Loucy (cell line): ENCODE measurements around the gene GET4.

Experiments
- EZH2phosphoT487 ChIP-seq: fragments of 200-600 bp; IDR thresholded peaks from 2 replicates; pipeline ENCODE4 v1.6.1; 2018; ENCODE audit warnings: antibody characterized with exemption, mild to moderate bottlenecking, moderate library complexity, borderline replicate concordance
- TF ChIP-seq, protein P1 (sequence below): fragments of 200-600 bp; sonication (generic); conservative IDR thresholded peaks from 2 replicates; pipeline ENCODE4 v1.5.1; 2014; ENCODE audit warnings: mild to moderate bottlenecking, antibody characterized with exemption, low read length

DNA sequence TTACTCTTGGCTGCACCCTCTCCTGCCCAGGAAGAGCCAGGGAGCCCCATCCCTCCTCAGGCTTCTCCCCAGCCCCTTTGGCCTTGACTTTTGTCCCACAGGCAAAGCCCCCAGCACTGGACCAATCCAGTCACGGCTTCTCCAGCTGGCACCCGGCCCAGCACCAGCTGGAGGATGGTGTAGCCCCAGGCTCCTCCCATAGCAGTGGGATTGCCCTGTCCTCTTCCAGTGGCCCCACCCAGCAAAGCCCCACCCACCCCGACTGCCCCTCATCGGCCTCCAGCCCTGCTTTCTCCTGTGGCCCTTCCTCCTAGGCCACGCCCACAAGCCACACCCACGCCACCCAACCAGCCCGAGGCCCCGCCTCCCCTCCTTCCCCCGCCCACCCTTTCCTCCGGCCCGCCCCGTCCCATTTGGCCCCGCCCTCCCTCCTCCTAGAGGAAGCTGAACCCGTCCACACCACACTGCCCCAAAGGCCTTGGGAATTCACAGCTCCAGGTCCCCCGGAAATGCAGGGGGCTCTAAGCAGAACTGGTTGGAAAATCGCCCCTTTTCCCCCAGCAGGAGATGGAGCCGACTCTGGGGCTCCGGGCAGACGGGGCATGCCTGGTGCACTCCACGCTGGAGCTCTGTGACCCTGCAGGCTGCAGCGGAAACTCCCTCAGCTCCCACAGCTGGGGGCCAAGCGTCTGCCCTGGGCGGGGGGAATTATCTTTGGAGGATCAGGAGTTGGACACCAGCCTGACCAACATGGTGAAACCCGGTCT is 25.2 kb downstream of the GET4 start:
- TF ChIP-seq, protein P1, sequence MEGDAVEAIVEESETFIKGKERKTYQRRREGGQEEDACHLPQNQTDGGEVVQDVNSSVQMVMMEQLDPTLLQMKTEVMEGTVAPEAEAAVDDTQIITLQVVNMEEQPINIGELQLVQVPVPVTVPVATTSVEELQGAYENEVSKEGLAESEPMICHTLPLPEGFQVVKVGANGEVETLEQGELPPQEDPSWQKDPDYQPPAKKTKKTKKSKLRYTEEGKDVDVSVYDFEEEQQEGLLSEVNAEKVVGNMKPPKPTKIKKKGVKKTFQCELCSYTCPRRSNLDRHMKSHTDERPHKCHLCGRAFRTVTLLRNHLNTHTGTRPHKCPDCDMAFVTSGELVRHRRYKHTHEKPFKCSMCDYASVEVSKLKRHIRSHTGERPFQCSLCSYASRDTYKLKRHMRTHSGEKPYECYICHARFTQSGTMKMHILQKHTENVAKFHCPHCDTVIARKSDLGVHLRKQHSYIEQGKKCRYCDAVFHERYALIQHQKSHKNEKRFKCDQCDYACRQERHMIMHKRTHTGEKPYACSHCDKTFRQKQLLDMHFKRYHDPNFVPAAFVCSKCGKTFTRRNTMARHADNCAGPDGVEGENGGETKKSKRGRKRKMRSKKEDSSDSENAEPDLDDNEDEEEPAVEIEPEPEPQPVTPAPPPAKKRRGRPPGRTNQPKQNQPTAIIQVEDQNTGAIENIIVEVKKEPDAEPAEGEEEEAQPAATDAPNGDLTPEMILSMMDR = no peak
- TF ChIP-seq EZH2phosphoT487 = no peak
